Hematopoietic multipotent progenitor cell treated with erythropoietin and hydrocortisone succinate and interleukin-3 and kit ligand, for 8 days (in vitro differentiated cells): ENCODE data around the gene PCYT1A.
"Not testable (repeated sequence)": the region's sequence is repeated elsewhere in the genome, so short reads cannot be mapped to it uniquely, and the experiment has no call there.

Experiments used
- DNase-seq: peaks from one replicate; pipeline ENCODE4 v3.0.0-alpha.2; 2015

The PCYT1A gene

DNA sequence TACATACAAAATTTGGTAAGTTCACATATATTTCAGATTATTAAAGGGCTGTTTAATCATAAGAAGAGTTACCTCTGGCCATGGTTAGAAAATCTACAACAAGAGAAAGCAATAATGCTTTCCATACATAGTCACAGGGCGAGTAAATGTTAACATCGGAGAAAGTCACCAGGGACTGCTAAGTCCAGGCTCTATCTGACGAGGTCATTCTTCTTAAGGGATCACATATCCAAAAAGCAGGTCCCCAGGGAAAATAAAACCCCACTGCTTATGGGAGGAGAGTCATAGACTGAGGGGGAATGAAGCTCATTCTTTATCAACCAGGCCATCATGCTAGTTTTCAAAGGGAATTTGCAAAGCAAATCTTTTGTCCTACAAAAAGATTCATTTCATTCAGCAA is 3.1 kb downstream of the PCYT1A start:
- DNase-seq = no peak

DNA sequence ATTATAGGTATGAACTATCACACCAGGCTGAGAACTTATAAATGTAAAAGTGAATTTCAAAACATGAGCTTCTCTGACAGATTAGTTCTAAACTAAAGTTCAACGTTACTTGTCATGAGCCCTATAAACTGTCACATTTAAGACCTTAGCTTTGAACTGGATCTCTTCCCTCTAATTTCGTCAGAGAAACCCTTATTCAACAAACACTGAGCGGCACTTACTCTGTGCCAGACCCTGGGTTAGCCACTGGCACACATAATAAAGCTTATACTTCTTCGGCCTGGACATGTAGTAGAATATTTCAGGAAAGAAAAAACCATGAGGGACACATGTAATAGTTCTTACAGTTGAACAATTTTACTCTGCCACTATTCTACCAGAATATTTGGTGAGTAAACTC is 5.6 kb downstream of the PCYT1A start:
- no peak for DNase-seq

DNA sequence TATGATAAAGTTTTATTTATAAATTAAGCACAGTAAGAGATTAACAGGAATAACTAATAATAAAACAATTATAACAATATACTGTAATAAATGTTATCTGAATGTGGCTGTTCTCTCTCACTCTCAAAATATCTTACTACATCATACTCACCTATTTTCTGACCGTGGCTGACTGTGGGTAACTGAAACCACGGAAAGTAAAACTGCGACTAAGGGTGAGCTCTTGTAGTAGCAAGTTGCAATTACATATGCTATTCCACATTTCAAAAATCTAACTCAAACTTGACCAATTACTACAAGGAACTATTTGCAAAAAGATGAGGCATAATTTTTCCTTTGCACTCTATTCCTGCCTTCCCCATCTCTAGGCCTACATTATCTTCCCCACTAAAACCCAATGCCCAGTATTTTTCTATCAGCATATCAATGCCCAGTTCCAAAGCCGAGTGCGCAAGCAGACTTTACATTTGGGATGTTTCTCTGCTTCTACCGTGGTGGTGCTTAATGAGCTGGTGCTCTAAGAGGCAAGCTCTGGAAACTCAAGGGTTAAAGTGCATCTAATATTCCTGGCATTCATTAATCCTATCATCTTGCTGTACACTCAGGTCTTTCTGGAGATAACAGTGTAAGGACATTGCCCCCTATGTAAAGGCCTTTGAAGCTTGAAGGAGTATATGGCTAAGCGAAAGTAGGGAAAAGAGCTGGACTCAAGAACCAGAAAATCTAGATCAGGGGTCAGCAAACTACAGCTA is 6.7 kb downstream of the PCYT1A start:
- DNase-seq = no peak

DNA sequence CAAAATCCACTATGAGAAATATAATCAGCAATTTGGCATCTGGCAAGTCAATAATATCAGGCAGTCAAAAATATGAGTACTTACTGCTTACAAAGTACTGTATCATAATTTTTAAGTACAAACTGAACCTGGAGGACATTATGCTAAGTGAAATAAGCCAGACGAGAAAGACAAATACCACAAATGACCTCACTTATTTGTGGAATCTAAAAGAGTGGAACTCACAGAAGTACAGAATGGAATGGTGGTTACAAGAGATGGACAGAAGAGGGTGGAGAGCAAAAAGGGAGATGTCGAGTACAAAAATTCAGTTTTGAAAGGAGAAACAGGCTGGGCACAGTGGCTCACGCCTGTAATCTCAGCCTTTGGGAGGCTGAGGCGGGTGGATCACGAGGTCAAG is 12.4 kb downstream of the PCYT1A start:
- DNase-seq = no peak

DNA sequence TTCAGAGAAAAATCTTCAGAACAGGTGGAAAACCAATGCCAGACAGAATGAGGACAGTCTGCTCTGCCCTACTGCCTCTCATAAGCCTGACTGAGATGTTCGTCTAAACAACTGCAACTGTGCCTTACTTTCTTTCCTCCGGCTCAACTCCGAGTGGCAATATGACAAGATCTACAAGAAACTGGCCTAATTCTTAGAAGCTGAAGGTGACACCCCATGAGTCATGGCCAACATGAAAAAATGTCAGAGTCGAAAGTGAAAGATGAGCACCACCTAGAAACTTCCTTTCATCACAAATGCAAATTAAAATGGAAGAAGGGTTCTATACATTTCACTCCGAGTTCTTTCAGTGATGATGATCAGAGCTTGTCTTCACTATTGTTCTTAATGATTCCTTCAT is 12.9 kb downstream of the PCYT1A start:
- peak; percentile 85 for DNase-seq

DNA sequence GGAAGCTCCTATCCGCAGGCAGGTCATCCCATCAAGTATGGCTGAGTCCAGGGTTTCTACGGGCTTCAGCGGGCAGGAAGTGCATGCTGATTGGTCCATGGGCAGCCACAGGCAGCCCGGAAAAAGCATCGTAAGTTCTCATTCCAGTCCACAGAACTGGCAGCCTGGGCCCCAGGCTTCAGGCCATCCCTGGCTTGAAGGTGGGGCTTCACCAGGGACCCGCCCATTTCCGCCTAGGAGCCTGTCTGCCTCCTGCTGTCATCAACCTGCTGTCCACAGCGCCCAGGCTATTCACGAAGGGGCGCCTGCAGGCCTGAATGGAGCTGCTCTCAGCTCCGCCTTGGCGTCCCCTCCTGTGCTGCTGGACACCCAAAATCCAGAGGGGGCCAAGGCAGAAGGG is 13.9 kb downstream of the PCYT1A start:
- DNase-seq = no peak

DNA sequence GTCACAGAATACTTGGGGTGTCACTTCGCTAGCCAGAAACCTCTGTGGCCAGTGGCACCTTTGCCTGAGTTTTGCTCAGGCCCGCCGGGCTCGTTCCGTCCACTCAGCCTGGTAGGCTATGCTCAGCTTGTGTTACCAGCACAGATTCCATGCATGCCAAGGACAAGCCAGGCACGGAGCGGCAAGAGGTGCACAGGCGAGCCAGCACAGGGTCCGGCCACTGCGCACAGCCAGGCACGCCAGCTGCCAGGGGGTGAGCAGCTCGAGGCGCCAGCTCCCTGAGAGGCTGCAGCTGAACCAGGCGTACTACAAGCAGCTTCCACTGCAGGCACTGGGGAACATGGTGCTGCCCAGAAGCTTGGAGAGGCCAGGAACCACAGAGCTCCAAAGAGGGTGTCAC is 14.7 kb downstream of the PCYT1A start:
- DNase-seq = no peak

DNA sequence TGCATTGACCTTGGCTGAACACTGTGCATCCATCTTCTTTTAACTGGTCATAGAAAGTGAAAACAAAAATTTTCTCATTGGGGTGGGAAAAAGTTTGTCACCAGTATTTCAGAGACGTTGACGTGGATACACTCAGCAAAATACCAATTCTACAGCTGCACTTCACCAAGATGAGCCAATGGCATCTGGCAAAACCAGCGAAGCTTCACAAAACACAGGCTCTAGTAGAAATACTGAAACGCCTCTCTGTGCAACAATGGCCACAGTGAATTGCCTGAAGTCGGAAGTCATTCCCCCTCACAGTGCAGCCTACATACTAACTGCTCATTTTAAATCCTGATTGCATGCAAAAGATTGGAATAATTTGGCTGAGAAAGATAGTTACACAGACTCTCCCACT is 17.0 kb downstream of the PCYT1A start:
- no peak for DNase-seq

DNA sequence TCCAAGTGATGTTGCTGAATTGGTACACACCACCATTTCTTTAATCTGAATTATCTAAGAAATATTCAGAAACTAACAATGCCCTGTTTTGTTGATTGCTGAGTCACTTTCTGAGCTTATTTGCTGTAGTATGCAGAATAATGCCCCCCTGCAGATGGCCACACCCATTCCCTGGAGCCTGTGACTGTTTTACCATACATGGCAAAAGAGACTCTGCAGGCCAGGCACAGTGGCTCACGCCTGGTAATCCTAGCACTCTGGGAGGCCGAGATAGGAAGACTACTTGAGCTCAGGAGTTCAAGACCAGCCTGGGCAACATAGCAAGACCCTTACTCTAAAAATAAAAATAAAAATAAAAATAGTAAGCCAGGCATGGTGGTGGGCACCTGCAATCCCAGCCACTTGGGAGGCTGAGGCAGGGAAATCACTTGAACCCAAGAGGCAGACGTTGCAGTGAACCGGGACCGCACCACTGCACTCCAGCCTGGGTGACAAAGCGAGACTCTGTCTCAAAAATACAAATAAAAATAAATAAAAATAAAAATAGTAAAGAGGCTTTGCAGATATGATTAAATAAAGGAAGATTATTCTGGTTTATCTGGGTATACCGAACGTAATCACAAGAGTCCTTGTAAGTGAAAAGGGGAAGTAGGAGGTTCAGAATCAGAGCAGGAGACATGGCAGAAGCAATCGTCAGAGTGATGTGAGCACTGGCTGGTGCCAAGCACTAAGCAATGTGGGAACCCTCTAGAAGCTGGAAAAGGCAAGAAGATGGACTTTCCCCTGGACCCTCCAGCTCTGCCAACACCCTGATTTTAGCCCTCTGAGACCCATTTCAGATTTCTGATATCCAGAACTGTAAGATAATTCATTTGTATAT is 19.0 kb downstream of the PCYT1A start:
- peak; percentile 71 for DNase-seq

DNA sequence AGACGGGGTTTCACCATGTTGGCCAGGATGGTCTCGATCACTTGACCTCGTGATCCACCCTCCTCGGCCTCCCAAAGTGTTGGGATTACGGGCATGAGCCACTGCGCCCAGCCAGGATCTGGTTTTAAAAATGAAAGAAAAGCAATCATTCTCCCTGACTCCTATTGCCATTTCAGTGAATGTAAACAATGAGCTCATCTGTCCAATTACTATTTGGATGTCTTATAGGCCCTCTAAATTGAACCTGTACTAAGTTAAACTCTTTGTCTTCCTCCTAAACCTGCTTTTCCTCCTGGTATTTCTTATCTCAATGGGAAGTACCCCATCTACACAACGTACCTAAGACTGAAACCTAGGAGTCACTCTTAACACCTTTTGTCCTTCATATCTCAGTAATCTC is 23.7 kb downstream of the PCYT1A start:
- DNase-seq = no peak

DNA sequence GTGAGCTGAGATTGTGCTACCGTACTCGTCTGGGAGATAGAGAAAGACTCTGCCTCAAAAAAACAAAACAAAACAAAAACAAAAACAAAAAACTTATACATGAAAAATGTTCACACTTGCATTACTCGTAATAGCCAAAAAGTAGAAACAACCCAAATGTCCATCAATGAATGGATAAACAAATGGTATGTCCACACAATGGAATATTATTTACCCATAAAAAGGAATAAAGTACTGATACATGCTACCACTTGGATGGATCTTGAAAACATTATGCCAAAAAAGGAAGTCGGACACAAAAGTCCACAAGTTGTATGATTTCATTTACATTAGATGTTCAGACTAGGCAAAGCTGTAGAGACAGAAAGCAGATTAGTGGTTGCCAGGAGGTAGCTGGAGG is 26.7 kb downstream of the PCYT1A start:
- DNase-seq = no peak

DNA sequence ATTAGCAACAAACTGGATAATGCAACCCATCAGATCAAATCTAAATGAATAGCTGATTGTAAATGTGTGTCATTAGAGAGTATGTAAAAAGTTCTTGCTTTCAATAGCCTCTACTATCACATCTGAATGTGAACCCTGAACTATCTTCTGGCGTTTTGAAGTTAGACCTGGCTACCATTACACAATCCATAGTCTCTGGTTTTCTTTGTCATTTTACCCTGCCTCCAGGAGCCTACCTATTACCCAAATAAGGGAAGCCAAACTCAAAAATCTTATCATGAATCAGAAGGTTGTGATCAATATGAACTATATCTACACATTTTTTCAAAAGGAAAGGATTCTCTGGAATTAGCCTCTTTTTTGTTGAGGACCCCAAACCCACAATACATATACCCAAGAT is 31.8 kb downstream of the PCYT1A start:
- no peak for DNase-seq

DNA sequence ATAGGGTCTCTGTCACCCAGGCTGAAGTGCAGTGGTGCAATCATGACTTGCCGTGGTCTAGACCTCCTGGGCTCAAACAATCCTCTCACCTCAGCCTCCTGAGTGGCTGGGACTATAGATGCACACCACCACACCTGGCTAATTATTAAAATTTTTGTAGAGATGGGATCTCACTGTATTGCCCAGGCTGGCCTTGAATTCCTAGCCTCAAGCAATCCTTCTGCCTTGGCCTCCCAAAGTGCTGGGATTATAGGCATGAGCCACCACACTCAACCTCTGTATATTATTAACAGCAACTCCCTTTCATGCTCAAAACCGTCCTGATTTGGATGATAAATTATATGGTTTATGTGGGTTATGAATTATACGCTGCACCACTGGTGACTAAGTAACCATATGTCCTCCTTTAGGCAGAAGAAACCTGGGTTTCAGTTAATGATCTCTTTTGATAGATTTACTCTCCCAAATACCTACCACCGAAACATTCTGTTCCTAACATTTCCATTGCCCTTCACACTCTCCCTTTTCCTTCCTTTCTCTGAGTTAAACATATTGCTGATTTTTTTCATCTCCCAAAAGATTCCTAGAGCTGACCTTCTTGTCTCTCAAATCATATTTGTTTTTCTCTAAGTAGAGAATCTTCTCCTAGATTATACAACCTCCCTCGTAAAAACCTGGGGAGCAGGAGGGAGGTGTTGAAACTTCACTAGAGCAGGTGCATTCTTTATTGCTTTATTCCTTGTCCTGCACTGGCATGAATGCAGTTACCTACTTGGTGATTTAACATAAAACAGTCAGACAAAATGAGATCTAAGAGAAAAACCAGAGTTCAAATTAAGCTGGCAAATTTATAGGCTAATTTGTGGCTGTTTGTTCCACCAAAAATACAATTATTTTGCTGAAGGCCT is 32.9 kb downstream of the PCYT1A start:
- no peak for DNase-seq

DNA sequence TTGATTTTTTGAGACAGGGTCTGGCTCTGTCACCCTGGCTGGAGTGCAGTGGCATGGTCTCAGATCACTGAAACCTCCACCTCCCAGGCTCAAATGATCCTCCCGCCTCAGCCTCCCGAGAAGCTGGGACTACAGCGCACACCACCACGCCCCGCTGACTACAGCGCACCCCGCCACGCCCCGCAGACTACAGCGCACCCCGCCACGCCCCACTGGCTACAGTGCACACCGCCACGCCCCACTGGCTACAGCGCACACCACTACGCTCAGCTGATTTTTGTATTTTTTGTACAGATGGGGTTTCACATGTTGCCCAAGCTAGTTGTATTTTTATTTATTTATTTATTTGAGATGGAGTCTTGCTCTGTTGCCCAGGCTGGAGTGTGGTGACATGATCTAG is 35.6 kb downstream of the PCYT1A start:
- DNase-seq = no peak

DNA sequence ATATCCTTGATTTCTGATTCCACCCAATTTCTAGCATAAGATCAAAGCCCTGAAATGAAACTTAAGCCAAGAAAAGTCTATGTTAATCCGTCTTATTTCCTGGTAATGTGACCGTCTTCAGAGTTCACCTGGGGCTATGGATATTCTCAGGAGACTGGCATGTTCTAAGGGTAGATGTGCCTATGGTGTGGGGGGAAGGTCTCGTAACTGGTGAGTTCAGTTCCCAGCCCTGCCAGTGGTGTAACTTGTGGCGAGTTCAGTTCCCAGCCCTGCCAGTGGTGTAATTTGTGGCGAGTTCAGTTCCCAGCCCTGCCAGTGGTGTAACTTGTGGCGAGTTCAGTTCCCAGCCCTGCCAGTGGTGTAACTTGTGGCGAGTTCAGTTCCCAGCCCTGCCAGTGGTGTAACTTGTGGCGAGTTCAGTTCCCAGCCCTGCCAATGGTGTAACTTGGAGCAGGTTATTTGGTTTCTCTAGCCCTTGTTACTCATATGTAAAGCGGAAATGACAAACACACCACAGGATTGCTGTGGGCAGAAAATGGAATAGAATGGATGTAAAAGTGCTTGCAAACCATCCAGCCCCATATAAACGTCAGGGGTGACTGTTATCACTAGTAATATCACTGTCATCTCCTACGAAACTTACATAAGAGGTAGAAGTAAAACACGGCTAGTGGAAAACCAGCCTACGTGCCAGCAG is 40.8 kb downstream of the PCYT1A start:
- no peak for DNase-seq

DNA sequence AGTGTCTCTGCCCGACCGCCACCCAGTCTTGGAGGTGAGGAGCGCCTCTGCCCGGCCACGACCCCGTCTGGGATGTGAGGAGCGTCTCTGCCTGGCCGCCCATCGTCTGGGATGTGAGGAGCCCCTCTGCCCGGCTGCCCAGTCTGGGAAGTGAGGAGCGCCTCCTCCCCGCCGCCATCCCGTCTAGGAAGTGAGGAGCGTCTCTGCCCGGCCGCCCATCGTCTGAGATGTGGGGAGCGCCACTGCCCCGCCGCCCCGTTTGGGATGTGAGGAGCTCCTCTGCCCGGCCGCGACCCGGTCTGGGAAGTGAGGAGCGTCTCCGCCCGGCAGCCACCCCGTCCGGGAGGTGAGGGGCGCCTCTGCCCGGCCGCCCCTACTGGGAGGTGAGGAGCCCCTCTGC is 43.4 kb downstream of the PCYT1A start:
- DNase-seq = not testable (repeated sequence)

DNA sequence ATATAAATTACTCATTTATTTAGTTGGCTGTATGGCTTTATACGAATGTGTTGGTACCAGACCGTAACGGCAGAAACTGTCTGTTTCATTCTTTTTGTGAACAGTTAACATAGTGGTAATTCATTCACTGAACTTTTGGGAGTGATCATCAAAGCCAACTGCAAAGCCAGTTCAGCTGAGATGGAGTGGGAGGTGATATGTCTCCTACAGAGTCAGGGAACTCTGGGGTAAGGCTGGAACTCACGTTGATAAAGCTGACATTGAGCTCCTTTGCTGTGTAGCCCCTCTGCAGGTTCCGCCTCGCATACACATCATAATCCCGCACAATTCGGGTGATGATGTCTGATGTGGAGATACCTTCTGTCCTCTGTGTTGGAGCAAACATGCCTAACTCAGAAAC is 45.8 kb downstream of the PCYT1A start:
- DNase-seq = no peak

DNA sequence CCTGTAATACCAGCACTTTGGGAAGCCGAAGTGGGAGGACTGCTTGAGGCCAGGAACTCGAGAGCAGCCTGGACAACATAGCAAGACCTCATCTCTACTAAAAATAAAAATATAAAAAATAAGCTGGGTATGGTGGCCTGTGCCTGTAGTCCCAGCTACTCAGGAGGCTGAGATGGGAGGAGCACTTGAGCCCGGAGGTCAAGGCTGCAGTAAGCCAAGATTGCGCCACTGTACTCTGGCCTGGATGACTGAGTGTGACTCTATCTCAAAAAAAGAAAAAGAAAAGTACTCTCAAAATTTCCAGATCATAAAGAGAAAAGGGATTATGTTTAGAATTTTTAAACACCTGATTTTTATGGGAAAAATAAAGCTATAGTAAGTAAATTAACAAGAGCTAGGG is 47.1 kb downstream of the PCYT1A start:
- DNase-seq = no peak

DNA sequence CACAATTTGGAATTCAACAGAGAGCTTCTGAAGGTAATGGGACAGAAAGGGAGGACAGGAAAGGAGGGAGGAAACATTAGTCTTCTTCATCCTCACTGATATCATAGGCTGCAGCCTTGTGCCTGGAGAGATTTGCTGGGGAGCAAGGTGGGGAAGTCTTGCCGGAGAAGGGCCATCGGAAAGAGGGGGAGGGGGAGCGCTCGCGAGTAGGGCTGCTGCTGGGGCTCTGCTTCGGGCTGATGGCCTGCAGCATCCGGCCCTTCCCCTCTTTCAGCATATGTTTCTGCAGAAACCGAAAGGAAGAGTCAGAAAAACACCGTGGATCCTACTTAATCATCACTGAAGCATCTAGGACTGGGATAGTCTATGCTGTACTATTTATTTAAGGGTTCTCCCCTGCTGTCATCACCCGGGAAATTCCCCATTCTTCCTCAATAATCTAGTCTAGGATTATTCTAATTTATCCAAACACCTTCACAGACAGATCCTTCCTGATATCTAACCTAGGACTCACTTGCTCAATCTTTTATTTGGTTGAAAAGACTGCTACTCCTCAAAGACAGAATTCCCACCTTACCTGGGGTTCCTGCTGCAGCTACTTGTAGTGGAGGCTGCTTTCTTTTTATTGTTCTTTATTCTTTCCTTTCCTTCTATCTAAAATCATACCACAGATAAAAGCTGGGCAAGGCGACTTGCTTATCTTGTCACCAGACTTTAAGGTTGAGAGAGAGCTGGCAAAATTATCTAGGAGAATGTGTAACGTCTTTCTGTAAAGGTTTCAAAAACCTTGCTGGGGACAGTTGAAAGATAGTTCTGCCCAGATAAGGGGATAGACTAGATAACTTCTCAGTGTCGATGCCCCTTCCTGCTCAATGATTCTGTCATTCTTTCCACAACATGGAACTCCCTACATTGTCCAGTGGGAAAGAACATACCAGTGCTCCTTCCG is 48.6 kb downstream of the PCYT1A start:
- DNase-seq = peak; percentile 41

DNA sequence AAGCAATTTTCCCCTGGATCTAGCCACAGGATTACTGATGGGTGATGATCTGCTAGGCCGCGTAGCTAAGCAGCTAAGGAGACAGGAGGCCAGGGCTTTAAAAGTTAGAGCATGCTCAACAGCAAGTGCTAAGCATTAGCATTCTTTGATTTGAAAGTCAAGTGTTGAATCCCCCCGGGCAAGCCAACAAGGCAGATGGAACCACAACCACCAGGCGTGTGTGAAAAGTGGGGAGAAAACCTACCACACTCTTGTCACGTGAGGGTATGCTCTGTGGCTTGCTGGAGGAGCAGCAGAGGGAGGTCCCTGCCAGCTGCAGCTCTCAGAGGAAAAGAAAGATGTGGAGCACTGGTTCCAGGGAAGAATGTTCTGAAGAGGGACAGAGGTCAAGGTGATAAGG is 50.3 kb downstream of the PCYT1A start:
- no peak for DNase-seq

DNA sequence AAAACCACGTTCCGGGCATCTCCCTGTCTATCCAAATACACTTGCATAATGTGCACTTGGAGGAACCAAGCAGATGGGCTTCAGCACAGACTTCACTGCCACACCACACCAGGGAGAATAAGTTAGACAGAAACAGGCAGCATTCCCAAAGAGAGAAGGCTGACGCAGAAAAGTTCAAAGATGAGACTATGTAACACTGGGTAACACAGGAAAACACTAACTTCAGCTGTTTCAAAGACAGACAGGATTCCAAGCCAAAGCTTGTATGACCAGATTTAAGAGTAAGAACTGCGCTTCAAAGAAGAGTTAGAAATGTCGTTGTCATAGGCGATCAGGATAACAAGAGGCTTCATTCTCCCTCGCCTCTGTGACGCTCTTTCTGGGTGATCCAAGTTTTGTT is 51.3 kb downstream of the PCYT1A start:
- no peak for DNase-seq
